ENCODE results near the gene ACLY.

The ACLY gene

DNA sequence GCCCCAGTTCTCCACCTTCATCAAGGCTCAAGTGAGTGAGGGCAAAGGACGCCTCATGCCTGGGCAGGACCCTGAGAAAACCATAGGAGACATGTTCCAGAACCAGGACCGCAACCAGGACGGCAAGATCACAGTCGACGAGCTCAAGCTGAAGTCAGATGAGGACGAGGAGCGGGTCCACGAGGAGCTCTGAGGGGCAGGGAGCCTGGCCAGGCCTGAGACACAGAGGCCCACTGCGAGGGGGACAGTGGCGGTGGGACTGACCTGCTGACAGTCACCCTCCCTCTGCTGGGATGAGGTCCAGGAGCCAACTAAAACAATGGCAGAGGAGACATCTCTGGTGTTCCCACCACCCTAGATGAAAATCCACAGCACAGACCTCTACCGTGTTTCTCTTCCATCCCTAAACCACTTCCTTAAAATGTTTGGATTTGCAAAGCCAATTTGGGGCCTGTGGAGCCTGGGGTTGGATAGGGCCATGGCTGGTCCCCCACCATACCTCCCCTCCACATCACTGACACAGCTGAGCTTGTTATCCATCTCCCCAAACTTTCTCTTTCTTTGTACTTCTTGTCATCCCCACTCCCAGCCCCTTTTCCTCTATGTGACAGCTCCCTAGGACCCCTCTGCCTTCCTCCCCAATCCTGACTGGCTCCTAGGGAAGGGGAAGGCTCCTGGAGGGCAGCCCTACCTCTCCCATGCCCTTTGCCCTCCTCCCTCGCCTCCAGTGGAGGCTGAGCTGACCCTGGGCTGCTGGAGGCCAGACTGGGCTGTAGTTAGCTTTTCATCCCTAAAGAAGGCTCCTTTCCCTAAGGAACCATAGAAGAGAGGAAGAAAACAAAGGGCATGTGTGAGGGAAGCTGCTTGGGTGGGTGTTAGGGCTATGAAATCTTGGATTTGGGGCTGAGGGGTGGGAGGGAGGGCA, 96.3 kb downstream of the ACLY start:
- Histone ChIP-seq H3K9ac (ENCODE audit: low read length in 5 of 5) (no peak overlapping the region), H3K9me3 (ENCODE audit: control insufficient read depth in 5 of 5, low read length in 5 of 5) (no peaks in the 10 kb centered on the region), H3K4me1 (ENCODE audit: control insufficient read depth in 5 of 5, insufficient read depth in 5 of 5, low read length in 5 of 5) (peaks cover 0 to 5% (median 0%) of the 10 kb centered on the region in 5 donors), H3K27me3 (ENCODE audit: control insufficient read depth in 5 of 5, insufficient read depth in 4 of 5, low read length in 5 of 5) (peaks cover 0 to 10% (median 0%) of the 10 kb centered on the region in 5 donors), H3K4me3 (ENCODE audit: low read depth in 1 of 5, low read length in 5 of 5) (no peak overlapping the region), H3K36me3 (ENCODE audit: control insufficient read depth in 5 of 5, insufficient read depth in 5 of 5, low read length in 5 of 5) (peaks cover 0 to 25% (median 11%) of the 10 kb centered on the region in 5 donors), H3K27ac (ENCODE audit: low read depth, low read length) (no peak overlapping the region)

DNA sequence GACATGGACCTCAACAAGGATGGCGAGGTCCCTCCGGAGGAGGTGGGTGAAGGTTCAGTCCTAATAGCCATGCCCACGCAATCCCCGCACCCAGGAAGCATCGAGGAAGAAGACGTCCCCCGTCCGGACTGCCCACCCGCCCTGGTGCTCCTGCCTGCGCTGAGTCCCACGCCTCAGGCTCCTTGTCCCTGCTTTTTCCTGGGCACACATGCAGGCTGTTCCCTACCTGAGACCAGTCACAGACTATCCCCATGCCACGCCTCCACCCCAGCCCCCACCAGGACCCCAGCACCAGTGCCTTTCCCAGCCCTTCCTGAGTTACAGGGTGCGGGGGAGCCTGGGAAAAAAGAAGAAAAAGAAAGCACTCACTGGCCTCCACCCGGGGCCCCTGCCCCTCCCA, 97.0 kb downstream of the ACLY start:
- Histone ChIP-seq H3K9me3 (ENCODE audit: control insufficient read depth in 5 of 5, low read length in 5 of 5) (no peaks in the 10 kb centered on the region), H3K4me3 (ENCODE audit: low read depth in 1 of 5, low read length in 5 of 5) (no peak overlapping the region), H3K27ac (ENCODE audit: low read depth, low read length) (no peak overlapping the region), H3K36me3 (ENCODE audit: control insufficient read depth in 5 of 5, insufficient read depth in 5 of 5, low read length in 5 of 5) (peaks cover 0 to 22% (median 9%) of the 10 kb centered on the region in 5 donors), H3K4me1 (ENCODE audit: control insufficient read depth in 5 of 5, insufficient read depth in 5 of 5, low read length in 5 of 5) (peaks cover 0 to 5% (median 0%) of the 10 kb centered on the region in 5 donors), H3K27me3 (ENCODE audit: control insufficient read depth in 5 of 5, insufficient read depth in 4 of 5, low read length in 5 of 5) (peaks cover 0 to 10% (median 0%) of the 10 kb centered on the region in 5 donors), H3K9ac (ENCODE audit: low read length in 5 of 5) (no peak overlapping the region)

DNA sequence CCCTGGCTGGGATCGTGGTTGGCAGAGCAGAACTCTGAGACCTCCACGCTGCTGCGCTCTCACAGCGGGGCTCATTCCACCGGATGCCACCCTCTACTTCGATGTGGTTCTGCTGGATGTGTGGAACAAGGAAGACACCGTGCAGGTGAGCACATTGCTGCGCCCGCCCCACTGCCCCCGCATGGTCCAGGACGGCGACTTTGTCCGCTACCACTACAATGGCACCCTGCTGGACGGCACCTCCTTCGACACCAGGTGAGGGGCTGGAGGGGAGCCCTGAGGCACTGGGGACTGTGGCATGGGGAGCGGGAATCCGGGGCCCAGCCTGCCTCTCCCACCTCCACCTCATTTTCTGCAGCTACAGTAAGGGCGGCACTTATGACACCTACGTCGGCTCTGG, 100.7 kb downstream of the ACLY start:
- H3K27ac ChIP-seq (ENCODE audit: low read depth, low read length): no peak overlapping the region
- peaks cover 0 to 10% (median 0%) of the 10 kb centered on the region in 5 donors for H3K27me3 ChIP-seq (ENCODE audit: control insufficient read depth in 5 of 5, insufficient read depth in 4 of 5, low read length in 5 of 5)

More for the DNA sequence above, 100.7 kb downstream of the ACLY start:
- Histone ChIP-seq H3K4me1 (ENCODE audit: control insufficient read depth in 5 of 5, insufficient read depth in 5 of 5, low read length in 5 of 5) (peaks cover 0 to 6% (median 0%) of the 10 kb centered on the region in 5 donors), H3K4me3 (ENCODE audit: low read depth in 1 of 5, low read length in 5 of 5) (no peak overlapping the region), H3K9me3 (ENCODE audit: control insufficient read depth in 5 of 5, low read length in 5 of 5) (no peaks in the 10 kb centered on the region), H3K36me3 (ENCODE audit: control insufficient read depth in 5 of 5, insufficient read depth in 5 of 5, low read length in 5 of 5) (peaks cover 0 to 5% (median 0%) of the 10 kb centered on the region in 5 donors), H3K9ac (ENCODE audit: low read length in 5 of 5) (no peak overlapping the region)

Measured in subcutaneous abdominal adipose tissue (tissue), 5 donors.